ENCODE measurements around the gene DDX11. TPM values are rescaled to one million over a fixed set of nuclear protein-coding genes. Genes with fewer than 3 reads are reported as not detected.

DDX11 gene
- 44.6 to 50.2 TPM (median 48.4 TPM) in 5 replicates for total RNA-seq (2022; extraction: Qiagen RNA extraction; ENCODE audit: low read depth)

DNA sequence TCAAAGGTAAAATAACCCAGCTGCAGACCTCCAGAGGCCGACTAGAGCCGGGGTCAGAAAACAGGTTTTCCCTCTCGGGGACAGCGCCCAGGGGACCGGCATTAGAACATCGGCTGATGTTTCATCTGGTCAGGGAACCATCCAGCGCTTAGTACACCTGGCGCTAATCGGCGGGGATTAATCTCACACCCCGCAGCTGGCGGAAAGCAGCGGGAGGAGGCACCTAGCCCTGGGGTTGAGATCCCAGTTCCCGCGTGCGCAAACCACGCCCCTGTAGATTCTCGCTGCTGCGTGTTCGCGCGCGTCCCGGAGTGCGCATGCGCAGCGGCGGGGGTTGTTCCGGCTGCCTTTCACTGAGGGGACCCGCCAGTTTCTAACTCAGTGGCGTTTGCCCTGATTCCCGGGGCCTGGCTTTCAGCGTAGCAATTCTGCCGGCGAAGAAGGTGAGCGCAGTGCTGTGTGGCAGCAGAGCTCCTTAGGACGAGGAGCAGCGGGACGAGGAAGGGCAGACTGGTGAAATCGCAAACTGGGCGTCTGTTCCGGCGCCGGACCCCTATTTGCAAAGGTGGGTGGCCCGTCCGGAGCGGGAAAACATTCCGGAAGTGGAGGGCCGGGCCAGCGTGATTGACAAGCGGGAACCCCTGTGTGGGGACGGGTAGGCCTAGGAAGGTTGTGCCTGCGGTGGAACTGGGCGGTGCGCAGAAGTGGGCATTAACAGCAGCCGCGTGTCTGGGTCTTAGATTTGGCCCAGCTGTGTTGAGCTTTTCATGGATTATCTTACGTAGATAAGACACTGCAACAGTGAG lies at the start of gene DDX11:
Gene DDX11, plus strand, starts transcription at position 334 of the 806 bp plus-strand sequence. CDS start 4,534 bp downstream, outside the sequence.

Other genes starting within 250 kb of the DDX11 start
- 0.03 to 0.14 TPM (median 0.04 TPM) in 4 of 5 replicates, not detected in the other for gene TSPAN11, start 147.1 kb upstream of the DDX11 start, total RNA-seq (2022; extraction: Qiagen RNA extraction; ENCODE audit: low read depth)